Vagina (tissue), 2 donors: ENCODE measurements around the gene MBOAT7.

Source experiments
- CTCF ChIP-seq, 3 experiments: fragments of 450-650 bp in 2 of 3; fragments of 200-600 bp in 1 of 3; sonication (generic) in 1 of 3; IDR thresholded peaks; one replicate each; pipeline ENCODE4 v1.5.1; 2017 to 2019; ENCODE audit warnings: antibody characterized with exemption in 3 of 3, mild to moderate bottlenecking in 2 of 3, moderate library complexity in 2 of 3
- POLR2AphosphoS5 ChIP-seq, 2 donors: sonication (generic); formaldehyde crosslinking; IDR thresholded peaks; one replicate each; pipeline ENCODE4 v1.9.0; 2017; ENCODE audit warnings: antibody characterized with exemption in 2 of 2, mild to moderate bottlenecking in 2 of 2, low read depth in 1 of 2; ENCODE audit not compliant: insufficient read depth in 1 of 2

GRCh38 chr19:54160182-54160811, 29.1 kb downstream of the MBOAT7 start:
- no peak for TF ChIP-seq CTCF (IDR thresholded peaks at IDR 0.05)
- TF ChIP-seq POLR2AphosphoS5 (IDR thresholded peaks at IDR 0.05; ENCODE audit: insufficient read depth in 1 of 2, low read depth in 1 of 2) = no peak
